ENCODE results near the gene ETV2.

Gene ETV2

GRCh38 chr19:35661995-35662340, 20.4 kb downstream of the ETV2 start:
- ChIA-PET CTCF (interaction anchor here (0.6 kb wide), 1 partner anchor 32 kb away, joined by 3 read pairs; no protein-coding TSS in a partner anchor), POLR2A (interaction anchor here (2.4 to 2.9 kb wide), 2 partner anchors 14 to 17 kb away, joined by 6 to 15 read pairs; partner anchors contain the start of gene COX6B1)
- DNase-seq (ENCODE audit: extremely low spot score) = no peak
- no peak for TF ChIP-seq HDGF (IDR thresholded peaks at IDR 0.05; ENCODE audit: borderline replicate concordance)
- TF ChIP-seq ZNF384 (IDR thresholded peaks at IDR 0.05) = no peak
- no peak for TF ChIP-seq TARDBP (IDR thresholded peaks at IDR 0.05)
- TF ChIP-seq BHLHE40 (IDR thresholded peaks at IDR 0.05; ENCODE audit: borderline replicate concordance) = no peak
- no peak for TF ChIP-seq SUZ12 (IDR thresholded peaks at IDR 0.05)
- no peak for TF ChIP-seq ELF4 (IDR thresholded peaks at IDR 0.05)
- TF ChIP-seq LEF1 (IDR thresholded peaks at IDR 0.05; ENCODE audit: borderline replicate concordance) = no peak
- no peak for TF ChIP-seq FOXA1 (IDR thresholded peaks at IDR 0.05)
- TF ChIP-seq ARNT (IDR thresholded peaks at IDR 0.05) = no peak
- TF ChIP-seq PKNOX1 (IDR thresholded peaks at IDR 0.05) = no peak
- TF ChIP-seq SP1 (IDR thresholded peaks at IDR 0.05) = no peak
- TF ChIP-seq CTBP1 (IDR thresholded peaks at IDR 0.05; ENCODE audit: borderline replicate concordance) = no peak
- TF ChIP-seq L3MBTL2 (conservative IDR thresholded peaks at IDR 0.05) = no peak
- no peak for TF ChIP-seq NFRKB (IDR thresholded peaks at IDR 0.05)

- CTCF ChIA-PET = no interaction called here
- TF ChIP-seq SP1 (IDR thresholded peaks at IDR 0.05) (no peak), ARNT (IDR thresholded peaks at IDR 0.05) (no peak), CTBP1 (IDR thresholded peaks at IDR 0.05; ENCODE audit: borderline replicate concordance) (no peak), NFRKB (IDR thresholded peaks at IDR 0.05) (no peak), ZNF384 (IDR thresholded peaks at IDR 0.05) (no peak), FOXM1 (IDR thresholded peaks at IDR 0.05; ENCODE audit: borderline replicate concordance) (no peak), PKNOX1 (IDR thresholded peaks at IDR 0.05) (no peak), SUZ12 (IDR thresholded peaks at IDR 0.05) (no peak), BHLHE40 (IDR thresholded peaks at IDR 0.05; ENCODE audit: borderline replicate concordance) (no peak), L3MBTL2 (conservative IDR thresholded peaks at IDR 0.05) (no peak), LEF1 (IDR thresholded peaks at IDR 0.05; ENCODE audit: borderline replicate concordance) (no peak)
- no peak for DNase-seq (ENCODE audit: extremely low spot score)
- POLR2A ChIA-PET = interaction anchor here (0.8 to 1.3 kb wide), 3 partner anchors 16 to 84 kb away, joined by 3 to 6 read pairs (median 3); partner anchors contain the start of genes COX6B1 and LIN37
Observed at GRCh38 chr19:35663981-35664380, 22.4 kb downstream of the ETV2 start.

GRCh38 chr19:35665157-35665556, 23.6 kb downstream of the ETV2 start:
- no peak for TF ChIP-seq FOXA1 (IDR thresholded peaks at IDR 0.05)
- no peak for TF ChIP-seq FOXM1 (IDR thresholded peaks at IDR 0.05; ENCODE audit: borderline replicate concordance)
- no peak for TF ChIP-seq ARNT (IDR thresholded peaks at IDR 0.05)
- no peak for TF ChIP-seq NFRKB (IDR thresholded peaks at IDR 0.05)
- no peak for TF ChIP-seq ELF4 (IDR thresholded peaks at IDR 0.05)
- TF ChIP-seq PKNOX1 (IDR thresholded peaks at IDR 0.05) = no peak
- no peak for TF ChIP-seq L3MBTL2 (conservative IDR thresholded peaks at IDR 0.05)
- TF ChIP-seq TARDBP (IDR thresholded peaks at IDR 0.05) = no peak
- no peak for TF ChIP-seq HDGF (IDR thresholded peaks at IDR 0.05; ENCODE audit: borderline replicate concordance)
- TF ChIP-seq SP1 (IDR thresholded peaks at IDR 0.05) = no peak
- TF ChIP-seq CTBP1 (IDR thresholded peaks at IDR 0.05; ENCODE audit: borderline replicate concordance) = no peak
- TF ChIP-seq FOXK2 (IDR thresholded peaks at IDR 0.05) = no peak
- TF ChIP-seq BHLHE40 (IDR thresholded peaks at IDR 0.05; ENCODE audit: borderline replicate concordance) = no peak
- no peak for TF ChIP-seq ZNF384 (IDR thresholded peaks at IDR 0.05)
- TF ChIP-seq LEF1 (IDR thresholded peaks at IDR 0.05; ENCODE audit: borderline replicate concordance) = no peak
- no peak for TF ChIP-seq SUZ12 (IDR thresholded peaks at IDR 0.05)
- CTCF ChIA-PET = no interaction called here
- POLR2A ChIA-PET = interaction anchor here (1.0 kb wide), 1 partner anchor 17 kb away, joined by 6 read pairs; the partner anchor contains the start of gene COX6B1
- DNase-seq (ENCODE audit: extremely low spot score) = no peak

GRCh38 chr19:35665604-35666003, 24.1 kb downstream of the ETV2 start:
- DNase-seq (ENCODE audit: extremely low spot score) = no peak
- TF ChIP-seq ARNT (IDR thresholded peaks at IDR 0.05) (no peak), FOXA1 (IDR thresholded peaks at IDR 0.05) (no peak), L3MBTL2 (conservative IDR thresholded peaks at IDR 0.05) (no peak), NFRKB (IDR thresholded peaks at IDR 0.05) (no peak), SUZ12 (IDR thresholded peaks at IDR 0.05) (no peak), FOXM1 (IDR thresholded peaks at IDR 0.05; ENCODE audit: borderline replicate concordance) (no peak), ELF4 (IDR thresholded peaks at IDR 0.05) (no peak), HDGF (IDR thresholded peaks at IDR 0.05; ENCODE audit: borderline replicate concordance) (no peak), SP1 (IDR thresholded peaks at IDR 0.05) (no peak), ZNF384 (IDR thresholded peaks at IDR 0.05) (no peak), CTBP1 (IDR thresholded peaks at IDR 0.05; ENCODE audit: borderline replicate concordance) (no peak), BHLHE40 (IDR thresholded peaks at IDR 0.05; ENCODE audit: borderline replicate concordance) (no peak), FOXK2 (IDR thresholded peaks at IDR 0.05) (no peak), TARDBP (IDR thresholded peaks at IDR 0.05) (no peak)
- ChIA-PET CTCF (no interaction called here), POLR2A (interaction anchor here (0.7 kb wide), 1 partner anchor 17 kb away, joined by 3 read pairs; the partner anchor contains the start of gene COX6B1)

- CTCF ChIA-PET = no interaction called here
- POLR2A ChIA-PET = interaction anchor here (0.7 to 1.5 kb wide), 2 partner anchors 18 to 36 kb away, joined by 3 read pairs; partner anchors contain the start of gene COX6B1
- no peak for DNase-seq (ENCODE audit: extremely low spot score)
- TF ChIP-seq HDGF (IDR thresholded peaks at IDR 0.05; ENCODE audit: borderline replicate concordance) = no peak
- TF ChIP-seq BHLHE40 (IDR thresholded peaks at IDR 0.05; ENCODE audit: borderline replicate concordance) = no peak
- no peak for TF ChIP-seq CTBP1 (IDR thresholded peaks at IDR 0.05; ENCODE audit: borderline replicate concordance)
- TF ChIP-seq ARNT (IDR thresholded peaks at IDR 0.05) = no peak
- no peak for TF ChIP-seq SP1 (IDR thresholded peaks at IDR 0.05)
- TF ChIP-seq FOXK2 (IDR thresholded peaks at IDR 0.05) = no peak
- TF ChIP-seq SUZ12 (IDR thresholded peaks at IDR 0.05) = no peak
- no peak for TF ChIP-seq NFRKB (IDR thresholded peaks at IDR 0.05)
- TF ChIP-seq ELF4 (IDR thresholded peaks at IDR 0.05) = no peak
- TF ChIP-seq ZNF384 (IDR thresholded peaks at IDR 0.05) = no peak
- TF ChIP-seq FOXA1 (IDR thresholded peaks at IDR 0.05) = no peak
- no peak for TF ChIP-seq TARDBP (IDR thresholded peaks at IDR 0.05)
- TF ChIP-seq LEF1 (IDR thresholded peaks at IDR 0.05; ENCODE audit: borderline replicate concordance) = no peak
- TF ChIP-seq L3MBTL2 (conservative IDR thresholded peaks at IDR 0.05) = no peak
- TF ChIP-seq FOXM1 (IDR thresholded peaks at IDR 0.05; ENCODE audit: borderline replicate concordance) = no peak
- TF ChIP-seq PKNOX1 (IDR thresholded peaks at IDR 0.05) = no peak
Observed at GRCh38 chr19:35666251-35666913, 24.8 kb downstream of the ETV2 start, which contains the start of gene UPK1A. Gene UPK1A, plus strand, starts transcription at chr19:35666517. Its CDS starts 296 bp downstream, at chr19:35666813.
